SH-SY5Y (cell line): ENCODE results near the gene THRSP.

Experiments
- GATA2 ChIP-seq: IDR thresholded peaks from 2 replicates; pipeline ENCODE4 v1.6.1; 2011; ENCODE audit warnings: mild to moderate bottlenecking, low read depth, low read length
- GATA3 ChIP-seq: IDR thresholded peaks from 2 replicates; pipeline ENCODE4 v1.6.1; 2011; ENCODE audit warnings: low read depth, mild to moderate bottlenecking, low read length, moderate library complexity

DNA sequence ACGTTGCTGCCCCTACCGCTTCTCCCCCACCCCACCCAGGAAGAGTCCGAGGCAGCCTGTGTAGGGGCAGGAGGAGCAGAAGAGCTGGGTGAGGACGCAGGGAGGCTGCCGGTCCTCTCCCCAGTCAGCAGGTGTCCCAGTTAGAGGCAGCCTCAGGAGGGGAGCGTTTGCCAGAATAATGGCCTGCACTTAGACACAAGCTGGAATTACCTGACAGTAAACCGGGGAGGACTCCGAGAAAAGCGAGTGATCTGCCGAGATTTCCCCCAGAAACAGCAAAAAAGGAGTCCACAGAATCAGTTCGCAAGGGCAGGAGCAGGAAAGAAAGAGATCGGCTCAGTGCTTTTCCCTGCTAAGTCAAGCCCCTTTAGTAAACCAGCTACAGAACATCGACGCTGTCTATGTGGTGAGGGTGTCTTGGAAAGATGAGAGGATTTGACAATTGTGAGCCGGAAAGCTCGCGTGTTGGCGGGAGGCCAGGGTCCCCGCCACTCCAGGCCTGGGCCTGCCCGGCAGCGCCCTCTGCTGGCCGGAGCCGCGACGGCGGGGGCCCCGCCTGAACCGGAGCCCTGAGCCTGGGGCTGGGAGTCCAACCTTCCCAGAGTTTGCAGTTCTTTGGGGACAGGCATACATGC lies 17.7 kb upstream of the THRSP start:
- TF ChIP-seq GATA2 (no peak; the same call in 1 of the 2 replicates), GATA3 (no peak)
